NT2/D1 (cell line): ENCODE data around the gene GRIK1.

Experiments
- DNase-seq: peaks from one replicate; pipeline ENCODE4 v3.0.0-alpha.2; 2011; ENCODE audit warnings: low read depth, low spot score
- H3K27me3 ChIP-seq: 2 replicates; pipeline ENCODE4 v1.6.0; 2011; ENCODE audit warnings: mild to moderate bottlenecking; ENCODE audit not compliant: insufficient read length, insufficient read depth
- H3K36me3 ChIP-seq: 2 replicates; pipeline ENCODE4 v1.6.1; 2011; ENCODE audit warnings: mild to moderate bottlenecking, low read length, mixed read lengths; ENCODE audit not compliant: insufficient read depth, insufficient read length
- H3K4me1 ChIP-seq: 2 replicates; pipeline ENCODE4 v1.5.1; 2011; ENCODE audit not compliant: insufficient read depth, insufficient read length
- H3K4me3 ChIP-seq: 2 replicates; pipeline ENCODE4 v1.5.1; 2011; ENCODE audit warnings: low read depth; ENCODE audit not compliant: insufficient read length
- H3K9ac ChIP-seq: 2 replicates; pipeline ENCODE4 v1.6.0; 2011; ENCODE audit warnings: low read depth; ENCODE audit not compliant: insufficient read length
- H3K9me3 ChIP-seq: 2 replicates; pipeline ENCODE4 v1.5.1; 2011; ENCODE audit warnings: mild to moderate bottlenecking, low read length; ENCODE audit not compliant: insufficient read depth
- SUZ12 ChIP-seq: IDR thresholded peaks from 2 replicates; pipeline ENCODE4 v1.6.1; 2011; ENCODE audit not compliant: insufficient read length, insufficient read depth; ENCODE audit errors: extremely low read depth
- YY1 ChIP-seq: IDR thresholded peaks from 2 replicates; pipeline ENCODE4 v1.6.1; 2011; ENCODE audit not compliant: insufficient read length, insufficient read depth
- ZNF274 ChIP-seq: IDR thresholded peaks from 2 replicates; pipeline ENCODE4 v1.6.1; 2011; ENCODE audit warnings: mild to moderate bottlenecking, low read depth, low read length

GRIK1 gene

DNA sequence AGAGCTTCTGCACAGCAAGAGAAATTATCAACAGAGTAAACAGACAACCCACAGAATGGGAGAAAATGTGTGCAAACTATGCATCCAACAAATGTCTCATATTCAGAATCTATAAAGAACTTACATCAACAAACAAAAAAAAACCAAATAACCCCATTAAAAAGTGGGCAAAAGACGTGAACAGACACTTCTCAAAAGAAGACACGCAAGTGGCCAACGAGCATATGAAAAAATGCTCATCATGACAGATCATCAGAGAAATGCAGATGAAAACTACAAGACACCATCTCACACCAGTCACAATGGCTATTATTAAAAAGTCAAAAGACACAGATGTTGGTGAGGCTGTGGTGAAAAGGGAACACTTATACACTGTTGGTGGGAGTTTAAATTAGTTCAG lies 257.0 kb downstream of the GRIK1 start:
- Histone ChIP-seq H3K36me3 (no peaks in the 10 kb centered on the region), H3K9ac (no peak overlapping the region), H3K27me3 (no peaks in the 10 kb centered on the region), H3K4me1 (no peaks in the 10 kb centered on the region), H3K9me3 (no peaks in the 10 kb centered on the region), H3K4me3 (no peak overlapping the region)
- TF ChIP-seq ZNF274 (no peak), SUZ12 (no peak), YY1 (no peak)
- DNase-seq, result no peak

DNA sequence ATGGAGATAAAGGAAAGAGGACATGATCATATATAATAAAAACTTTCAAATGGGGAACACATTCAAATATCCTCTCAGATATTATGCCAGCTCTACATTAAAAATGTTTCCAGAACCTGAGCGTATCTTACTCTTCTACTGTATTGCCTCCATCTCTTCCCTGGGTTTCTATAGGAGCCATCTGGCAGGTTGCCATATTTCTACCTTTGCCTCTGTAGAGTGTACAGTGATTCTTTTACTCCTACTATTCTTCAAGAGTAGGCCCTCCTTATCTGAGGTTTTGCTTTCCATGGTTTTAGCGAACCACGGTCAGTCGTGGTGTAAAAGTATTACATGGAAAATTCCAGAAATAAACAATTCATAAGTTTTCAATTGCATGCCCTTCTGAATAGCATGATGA lies 259.5 kb downstream of the GRIK1 start:
- no peaks in the 10 kb centered on the region for H3K27me3 ChIP-seq
- no peak overlapping the region for H3K9ac ChIP-seq
- no peaks in the 10 kb centered on the region for H3K4me1 ChIP-seq
- no peaks in the 10 kb centered on the region for H3K36me3 ChIP-seq
- TF ChIP-seq SUZ12, result no peak
- no peak for TF ChIP-seq ZNF274
- no peak for TF ChIP-seq YY1
- H3K9me3 ChIP-seq, result no peaks in the 10 kb centered on the region
- no peak overlapping the region for H3K4me3 ChIP-seq
- DNase-seq, result no peak

DNA sequence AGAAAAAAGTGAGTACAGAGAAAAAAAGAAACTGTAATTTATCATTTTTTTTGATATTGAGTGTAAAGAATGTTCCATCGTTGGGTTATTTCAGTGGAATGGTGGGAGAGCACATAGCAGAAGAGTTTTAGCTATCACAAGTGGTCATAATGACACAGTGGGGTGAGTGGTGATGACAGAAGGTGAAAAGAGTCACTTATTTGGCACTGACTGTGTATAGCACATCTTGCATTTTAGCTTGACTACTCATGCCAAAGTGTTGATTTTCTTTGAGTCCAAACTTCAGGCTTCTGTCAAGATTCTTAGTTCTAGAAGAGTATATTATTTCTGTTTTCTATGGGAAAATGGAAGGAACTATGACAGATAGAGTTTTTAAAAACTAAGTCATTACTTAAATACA lies 261.2 kb downstream of the GRIK1 start:
- H3K4me1 ChIP-seq, result no peaks in the 10 kb centered on the region
- no peak overlapping the region for H3K9ac ChIP-seq
- H3K27me3 ChIP-seq, result no peaks in the 10 kb centered on the region
- H3K4me3 ChIP-seq, result no peak overlapping the region
- no peaks in the 10 kb centered on the region for H3K36me3 ChIP-seq
- no peak for DNase-seq
- no peak for TF ChIP-seq SUZ12
- TF ChIP-seq YY1, result no peak
- no peak for TF ChIP-seq ZNF274
- no peaks in the 10 kb centered on the region for H3K9me3 ChIP-seq

DNA sequence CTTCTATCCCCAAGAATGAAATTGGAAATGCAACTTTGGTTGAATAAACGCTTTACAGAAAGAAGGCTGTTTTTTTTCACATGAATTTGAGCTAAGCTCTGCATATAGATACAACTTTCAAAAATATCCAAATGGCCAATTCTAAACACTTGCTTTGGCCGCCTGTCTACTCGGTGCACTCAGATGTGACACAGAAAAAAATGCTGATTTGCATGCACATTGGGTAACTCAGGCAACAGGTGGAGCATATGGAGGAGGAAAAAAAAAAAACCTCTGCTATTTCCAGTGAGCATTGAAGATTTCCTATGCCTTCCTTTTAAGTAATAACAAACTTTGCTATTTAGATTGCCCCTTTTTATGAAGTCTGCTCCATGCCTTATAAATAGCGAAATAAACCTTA lies 262.5 kb downstream of the GRIK1 start:
- Histone ChIP-seq H3K9me3 (no peaks in the 10 kb centered on the region), H3K4me3 (no peak overlapping the region)

GRCh38 chr21:29676395-29676794 lies 263.4 kb downstream of the GRIK1 start:
- no peak overlapping the region for H3K9ac ChIP-seq
- no peak overlapping the region for H3K4me3 ChIP-seq
- H3K36me3 ChIP-seq, result no peaks in the 10 kb centered on the region

More for the DNA sequence above, 262.5 kb downstream of the GRIK1 start:
- no peak for TF ChIP-seq YY1
- TF ChIP-seq SUZ12, result no peak
- no peak for TF ChIP-seq ZNF274
- no peaks in the 10 kb centered on the region for H3K36me3 ChIP-seq
- no peaks in the 10 kb centered on the region for H3K27me3 ChIP-seq
- no peaks in the 10 kb centered on the region for H3K4me1 ChIP-seq
- no peak overlapping the region for H3K9ac ChIP-seq
- no peak for DNase-seq

DNA sequence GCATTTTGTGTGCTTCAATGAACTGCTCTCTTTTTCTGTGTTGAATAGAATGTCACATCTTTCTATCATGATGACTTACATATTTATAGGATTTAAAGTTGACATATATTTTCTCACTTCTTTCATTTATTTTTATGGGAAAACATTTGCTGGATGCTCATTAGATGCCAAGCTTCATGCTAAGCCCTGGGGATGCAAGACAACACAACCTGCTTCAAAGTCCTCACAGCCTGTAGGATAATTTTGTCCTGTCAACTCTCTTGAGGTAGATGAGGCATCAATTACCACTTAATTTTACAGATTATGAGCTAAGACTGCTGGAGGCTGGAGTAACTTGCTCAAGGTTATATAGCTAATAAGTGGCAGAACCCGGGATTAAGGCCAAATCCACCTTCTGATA lies 264.3 kb downstream of the GRIK1 start:
- H3K36me3 ChIP-seq, result no peaks in the 10 kb centered on the region
- TF ChIP-seq ZNF274 (no peak), YY1 (no peak), SUZ12 (no peak)
- DNase-seq, result no peak

More at GRCh38 chr21:29676395-29676794, 263.4 kb downstream of the GRIK1 start:
- Histone ChIP-seq H3K27me3 (no peaks in the 10 kb centered on the region), H3K4me1 (no peaks in the 10 kb centered on the region), H3K9me3 (no peaks in the 10 kb centered on the region)
- TF ChIP-seq SUZ12, result no peak
- TF ChIP-seq YY1, result no peak
- TF ChIP-seq ZNF274, result no peak
- DNase-seq, result no peak

DNA sequence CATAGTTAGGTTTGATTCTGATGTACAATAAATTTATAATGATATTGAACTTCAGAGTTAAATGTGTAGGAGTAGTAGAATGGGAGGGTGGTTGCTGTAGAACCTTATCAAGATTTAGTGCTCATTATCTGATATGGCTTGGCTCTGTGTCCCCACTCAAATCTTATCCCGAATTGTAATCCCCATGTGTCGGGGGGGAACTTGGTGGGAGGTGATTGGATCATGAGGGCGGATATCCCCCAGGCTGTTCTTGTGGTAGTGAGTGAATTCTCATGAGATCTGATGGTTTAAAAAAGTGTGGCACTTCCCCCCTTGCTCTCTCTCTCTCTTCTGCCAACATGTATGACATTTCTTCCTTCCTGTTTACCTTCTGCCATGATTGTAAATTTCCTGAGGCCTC lies 265.5 kb downstream of the GRIK1 start:
- no peaks in the 10 kb centered on the region for H3K4me1 ChIP-seq
- no peak overlapping the region for H3K4me3 ChIP-seq
- no peaks in the 10 kb centered on the region for H3K9me3 ChIP-seq
- no peaks in the 10 kb centered on the region for H3K27me3 ChIP-seq
- no peak overlapping the region for H3K9ac ChIP-seq
- TF ChIP-seq SUZ12 (no peak), YY1 (no peak), ZNF274 (no peak)
- no peak for DNase-seq
- H3K36me3 ChIP-seq, result no peaks in the 10 kb centered on the region

More for the DNA sequence above, 264.3 kb downstream of the GRIK1 start:
- Histone ChIP-seq H3K27me3 (no peaks in the 10 kb centered on the region), H3K9ac (no peak overlapping the region), H3K4me3 (no peak overlapping the region), H3K9me3 (no peaks in the 10 kb centered on the region), H3K4me1 (no peaks in the 10 kb centered on the region)
